ENCODE data around the gene TUBB4A.

Gene TUBB4A

DNA sequence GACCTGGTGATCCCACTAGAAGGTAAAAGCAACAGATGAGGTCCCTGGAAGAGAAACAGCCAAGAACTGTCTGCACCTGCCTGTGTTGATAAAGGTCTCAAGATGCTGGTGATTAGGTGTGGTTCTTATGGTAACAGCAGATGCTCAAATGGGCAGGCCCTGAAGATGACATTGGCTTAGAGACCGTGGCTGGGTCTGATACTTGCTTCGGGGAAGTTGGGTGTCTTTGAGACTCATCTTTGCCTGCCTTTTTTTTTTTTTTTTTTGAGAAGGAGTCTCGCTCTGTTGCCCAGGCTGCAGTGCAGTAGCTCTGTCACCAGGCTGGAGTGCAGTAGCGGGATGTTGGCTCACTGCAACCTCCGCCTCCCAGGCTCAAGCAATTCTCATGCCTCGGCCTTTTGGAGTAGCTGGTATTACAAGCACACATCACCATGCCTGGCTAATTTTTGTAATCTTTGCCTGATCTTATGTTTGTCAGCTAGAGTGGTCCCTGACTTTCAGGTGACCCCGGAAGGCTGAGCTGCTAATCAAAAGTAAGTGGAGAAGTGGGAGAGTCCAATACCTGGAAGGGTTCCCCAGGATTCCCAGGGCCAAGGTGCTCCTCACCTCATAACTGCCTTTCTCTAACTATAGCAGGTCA, 50.4 kb downstream of the TUBB4A start:
- no peak for DNase-seq (ENCODE audit: low read depth)
- TF ChIP-seq, protein P1, sequence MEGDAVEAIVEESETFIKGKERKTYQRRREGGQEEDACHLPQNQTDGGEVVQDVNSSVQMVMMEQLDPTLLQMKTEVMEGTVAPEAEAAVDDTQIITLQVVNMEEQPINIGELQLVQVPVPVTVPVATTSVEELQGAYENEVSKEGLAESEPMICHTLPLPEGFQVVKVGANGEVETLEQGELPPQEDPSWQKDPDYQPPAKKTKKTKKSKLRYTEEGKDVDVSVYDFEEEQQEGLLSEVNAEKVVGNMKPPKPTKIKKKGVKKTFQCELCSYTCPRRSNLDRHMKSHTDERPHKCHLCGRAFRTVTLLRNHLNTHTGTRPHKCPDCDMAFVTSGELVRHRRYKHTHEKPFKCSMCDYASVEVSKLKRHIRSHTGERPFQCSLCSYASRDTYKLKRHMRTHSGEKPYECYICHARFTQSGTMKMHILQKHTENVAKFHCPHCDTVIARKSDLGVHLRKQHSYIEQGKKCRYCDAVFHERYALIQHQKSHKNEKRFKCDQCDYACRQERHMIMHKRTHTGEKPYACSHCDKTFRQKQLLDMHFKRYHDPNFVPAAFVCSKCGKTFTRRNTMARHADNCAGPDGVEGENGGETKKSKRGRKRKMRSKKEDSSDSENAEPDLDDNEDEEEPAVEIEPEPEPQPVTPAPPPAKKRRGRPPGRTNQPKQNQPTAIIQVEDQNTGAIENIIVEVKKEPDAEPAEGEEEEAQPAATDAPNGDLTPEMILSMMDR (IDR thresholded peaks at IDR 0.05; ENCODE audit: low read depth, low read length, missing control alignments), result no peak
- no peak overlapping the region for H3K4me3 ChIP-seq (ENCODE audit: low read depth, low read length)

DNA sequence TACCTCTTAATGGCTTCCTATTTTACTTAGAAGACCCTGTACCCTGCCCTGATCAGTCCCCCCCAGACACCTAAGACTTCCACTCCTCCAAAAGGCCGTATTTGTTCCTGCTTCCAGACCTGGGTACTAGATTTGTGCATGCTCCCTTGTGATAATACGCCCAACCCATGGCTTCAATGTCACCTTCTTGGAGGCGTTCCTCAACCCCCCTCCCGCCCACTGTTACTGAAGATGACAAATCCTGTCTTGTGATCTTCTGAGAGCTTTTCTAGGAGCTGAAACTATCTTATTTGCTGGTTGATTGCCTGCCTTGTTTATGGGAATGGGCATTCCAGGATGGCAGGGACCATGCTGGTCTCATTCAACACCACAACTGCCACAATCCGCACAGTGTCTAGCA, 51.9 kb downstream of the TUBB4A start:
- no peak for DNase-seq (ENCODE audit: low read depth)
- no peak overlapping the region for H3K4me3 ChIP-seq (ENCODE audit: low read depth, low read length)
- TF ChIP-seq, protein P1 (IDR thresholded peaks at IDR 0.05; ENCODE audit: low read depth, low read length, missing control alignments), result no peak

DNA sequence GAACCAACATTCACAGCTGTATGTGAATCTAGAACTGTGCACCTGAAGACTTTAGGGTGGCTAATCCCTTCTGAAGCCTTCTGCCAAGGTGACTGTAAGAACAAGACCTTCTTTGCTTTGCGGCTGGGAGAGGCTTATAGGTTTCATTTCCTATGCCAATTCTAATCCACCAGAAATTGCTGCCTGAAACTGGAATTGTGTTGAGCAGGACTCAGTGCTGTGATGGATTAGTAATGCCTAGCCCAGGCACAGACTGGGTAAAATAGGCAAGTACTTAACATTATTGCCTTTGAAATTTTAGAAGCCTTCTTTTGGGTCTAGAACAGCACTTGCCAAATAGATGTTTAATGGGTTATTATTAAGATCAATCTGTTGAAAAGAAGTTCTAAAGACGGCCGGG, 54.1 kb downstream of the TUBB4A start:
- DNase-seq (ENCODE audit: low read depth), result no peak
- TF ChIP-seq, protein P1 (IDR thresholded peaks at IDR 0.05; ENCODE audit: low read depth, low read length, missing control alignments), result no peak
- H3K4me3 ChIP-seq (ENCODE audit: low read depth, low read length), result no peak overlapping the region

DNA sequence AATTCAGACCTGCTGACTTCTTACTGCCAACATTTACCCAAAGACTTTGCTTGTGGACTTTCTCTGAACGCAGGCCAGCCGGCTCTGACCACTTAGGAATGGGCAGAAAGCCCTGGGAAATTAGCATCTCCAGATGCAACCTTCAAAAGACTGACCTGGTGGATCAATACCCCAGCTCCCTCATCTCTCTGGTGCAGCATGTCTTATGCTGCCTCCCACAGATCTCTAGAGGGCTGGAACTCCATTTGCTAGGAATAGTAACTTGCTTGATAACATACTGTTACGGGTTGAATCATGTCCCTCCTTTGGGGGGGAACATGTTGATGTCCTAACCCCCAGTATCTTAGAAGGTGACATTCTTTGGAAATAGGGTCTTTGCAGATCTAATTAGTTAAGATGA, 55.7 kb downstream of the TUBB4A start:
- no peak for DNase-seq (ENCODE audit: low read depth)
- H3K4me3 ChIP-seq (ENCODE audit: low read depth, low read length), result no peak overlapping the region
- TF ChIP-seq, protein P1 (IDR thresholded peaks at IDR 0.05; ENCODE audit: low read depth, low read length, missing control alignments), result no peak

All from GM12864 (cell line).